Measurements from ENCODE around the gene LRRC1.

DNA sequence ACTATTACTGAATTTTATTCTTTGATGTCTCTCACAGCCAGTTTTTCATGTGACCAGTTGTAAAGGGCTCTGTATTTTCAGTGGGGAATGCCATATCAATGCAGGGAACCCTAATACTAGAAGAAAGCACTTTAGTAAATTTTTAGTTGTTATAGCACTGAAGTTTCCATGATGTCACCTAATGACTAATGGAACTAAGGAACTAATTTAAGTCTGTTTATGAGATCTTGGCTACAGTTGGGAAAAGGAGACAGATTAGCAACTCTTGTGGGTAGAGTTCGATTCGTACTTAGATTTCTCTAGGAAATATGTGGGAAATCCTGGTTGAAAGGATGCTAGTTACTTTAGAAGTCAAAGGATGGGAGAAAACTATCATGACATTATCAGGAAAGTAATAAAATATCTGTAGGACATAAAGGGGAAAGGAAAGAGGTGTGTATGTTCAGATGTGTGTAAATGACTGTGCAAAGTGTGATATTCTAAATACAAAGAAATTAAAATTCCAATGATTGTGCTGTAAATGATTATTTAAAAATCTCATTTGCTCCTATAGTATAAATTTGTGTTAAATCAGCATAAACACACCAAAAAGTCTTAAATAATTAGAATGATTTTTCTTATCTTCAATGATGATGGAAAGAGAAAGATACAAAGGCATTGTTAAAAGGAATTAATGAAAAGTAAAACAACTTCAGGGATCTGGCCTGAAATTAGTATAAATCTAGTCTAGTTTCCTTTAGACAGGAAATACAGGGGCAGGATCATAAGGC, 103.4 kb downstream of the LRRC1 start:
- TF ChIP-seq, protein P1, sequence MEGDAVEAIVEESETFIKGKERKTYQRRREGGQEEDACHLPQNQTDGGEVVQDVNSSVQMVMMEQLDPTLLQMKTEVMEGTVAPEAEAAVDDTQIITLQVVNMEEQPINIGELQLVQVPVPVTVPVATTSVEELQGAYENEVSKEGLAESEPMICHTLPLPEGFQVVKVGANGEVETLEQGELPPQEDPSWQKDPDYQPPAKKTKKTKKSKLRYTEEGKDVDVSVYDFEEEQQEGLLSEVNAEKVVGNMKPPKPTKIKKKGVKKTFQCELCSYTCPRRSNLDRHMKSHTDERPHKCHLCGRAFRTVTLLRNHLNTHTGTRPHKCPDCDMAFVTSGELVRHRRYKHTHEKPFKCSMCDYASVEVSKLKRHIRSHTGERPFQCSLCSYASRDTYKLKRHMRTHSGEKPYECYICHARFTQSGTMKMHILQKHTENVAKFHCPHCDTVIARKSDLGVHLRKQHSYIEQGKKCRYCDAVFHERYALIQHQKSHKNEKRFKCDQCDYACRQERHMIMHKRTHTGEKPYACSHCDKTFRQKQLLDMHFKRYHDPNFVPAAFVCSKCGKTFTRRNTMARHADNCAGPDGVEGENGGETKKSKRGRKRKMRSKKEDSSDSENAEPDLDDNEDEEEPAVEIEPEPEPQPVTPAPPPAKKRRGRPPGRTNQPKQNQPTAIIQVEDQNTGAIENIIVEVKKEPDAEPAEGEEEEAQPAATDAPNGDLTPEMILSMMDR (IDR thresholded peaks at IDR 0.05; ENCODE audit: insufficient read depth, low read depth, low read length), result no peak
- TF ChIP-seq EZH2 (IDR thresholded peaks at IDR 0.05; ENCODE audit: insufficient read depth, low read length), result no peak

All from astrocyte (in vitro differentiated cells and primary cell).